Measurements from ENCODE around the gene CHD2.
"Not testable (repeated sequence)": the region's sequence is repeated elsewhere in the genome, so short reads cannot be mapped to it uniquely, and the experiment has no call there.

DNA sequence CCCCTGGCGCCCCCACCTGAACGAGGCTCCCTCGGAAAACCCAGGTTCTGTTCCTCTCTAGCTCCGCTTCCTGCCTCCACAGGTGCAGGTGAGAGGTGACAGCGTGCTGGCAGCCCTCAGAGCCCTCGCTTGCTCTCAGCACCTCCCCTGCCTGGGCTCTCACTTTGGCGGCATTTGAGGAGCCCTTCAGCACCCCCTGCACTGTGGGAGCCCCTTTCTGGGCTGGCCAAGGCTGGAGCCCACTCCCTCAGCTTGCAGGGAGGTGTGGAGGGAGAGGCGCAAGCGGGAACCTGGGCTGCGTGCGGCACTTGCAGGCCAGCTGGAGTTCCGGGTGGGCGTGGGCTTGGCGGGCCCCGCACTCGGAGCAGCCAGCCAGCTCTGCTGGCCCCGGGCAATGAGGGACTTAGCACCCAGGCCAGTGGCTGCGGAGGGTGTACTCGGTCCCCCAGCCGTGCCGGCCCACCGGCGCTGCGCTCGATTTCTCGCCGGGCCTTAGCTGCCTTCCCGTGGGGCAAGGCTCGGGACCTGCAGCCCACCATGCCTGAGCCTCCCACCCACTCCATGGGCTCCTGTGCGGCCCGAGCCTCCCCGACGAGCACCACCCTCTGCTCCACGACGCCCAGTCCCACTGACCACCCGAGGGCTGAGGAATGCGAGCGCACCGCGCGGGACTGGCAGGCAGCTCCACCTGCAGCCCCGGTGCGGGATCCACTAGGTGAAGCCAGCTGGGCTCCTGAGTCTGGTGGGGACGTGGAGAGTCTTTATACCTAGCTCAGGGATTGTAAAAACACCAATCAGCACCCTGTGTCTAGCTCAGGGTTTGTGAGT lies 131.6 kb downstream of the CHD2 start:
- TF ChIP-seq, protein P1, sequence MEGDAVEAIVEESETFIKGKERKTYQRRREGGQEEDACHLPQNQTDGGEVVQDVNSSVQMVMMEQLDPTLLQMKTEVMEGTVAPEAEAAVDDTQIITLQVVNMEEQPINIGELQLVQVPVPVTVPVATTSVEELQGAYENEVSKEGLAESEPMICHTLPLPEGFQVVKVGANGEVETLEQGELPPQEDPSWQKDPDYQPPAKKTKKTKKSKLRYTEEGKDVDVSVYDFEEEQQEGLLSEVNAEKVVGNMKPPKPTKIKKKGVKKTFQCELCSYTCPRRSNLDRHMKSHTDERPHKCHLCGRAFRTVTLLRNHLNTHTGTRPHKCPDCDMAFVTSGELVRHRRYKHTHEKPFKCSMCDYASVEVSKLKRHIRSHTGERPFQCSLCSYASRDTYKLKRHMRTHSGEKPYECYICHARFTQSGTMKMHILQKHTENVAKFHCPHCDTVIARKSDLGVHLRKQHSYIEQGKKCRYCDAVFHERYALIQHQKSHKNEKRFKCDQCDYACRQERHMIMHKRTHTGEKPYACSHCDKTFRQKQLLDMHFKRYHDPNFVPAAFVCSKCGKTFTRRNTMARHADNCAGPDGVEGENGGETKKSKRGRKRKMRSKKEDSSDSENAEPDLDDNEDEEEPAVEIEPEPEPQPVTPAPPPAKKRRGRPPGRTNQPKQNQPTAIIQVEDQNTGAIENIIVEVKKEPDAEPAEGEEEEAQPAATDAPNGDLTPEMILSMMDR (conservative IDR thresholded peaks at IDR 0.05), result not testable (repeated sequence)
- TF ChIP-seq EZH2 (IDR thresholded peaks at IDR 0.05; ENCODE audit: low read depth), result not testable (repeated sequence)
